H1 (cell line): Measurements from ENCODE around the gene SLC30A7.

Experiments used
- CBX5 ChIP-seq: fragments of 300-800, 300-1000 bp; sonication (generic); IDR thresholded peaks from 2 replicates; pipeline ENCODE4 v1.7.1; 2016; ENCODE audit warnings: antibody characterized with exemption, low read length, low read depth
- TF ChIP-seq, protein P1 (sequence below), 3 experiments: IDR thresholded peaks; 1 replicate in 2 of 3; 2 replicates in 1 of 3; pipeline versions ENCODE4 v1.5.1 to v1.6.1; 2011; ENCODE audit warnings: low read length in 3 of 3, mild to moderate bottlenecking in 3 of 3, inconsistent platforms in 2 of 3, low read depth in 1 of 3, moderate library complexity in 1 of 3; ENCODE audit not compliant: insufficient read depth in 1 of 3; ENCODE audit errors: control extremely low read depth in 1 of 3

DNA sequence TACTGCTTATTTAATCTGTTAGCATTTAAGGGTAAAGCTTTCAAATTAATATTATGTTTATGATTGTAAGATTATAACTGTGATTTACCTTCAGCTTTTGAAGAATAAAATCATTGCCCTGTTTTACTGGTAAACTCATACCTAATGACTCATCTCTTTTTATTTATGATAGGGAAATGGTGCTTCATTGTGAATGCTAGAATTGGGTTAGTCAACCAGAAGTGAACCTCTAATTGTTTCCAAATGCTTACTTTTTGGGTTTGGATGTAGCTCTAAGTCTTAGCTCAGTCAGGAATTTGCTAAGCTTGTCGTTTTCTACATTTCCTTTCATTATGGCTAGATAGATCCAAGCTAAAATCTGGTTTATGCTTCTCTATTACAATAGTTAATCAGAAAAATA lies 59.4 kb downstream of the SLC30A7 start:
- TF ChIP-seq, protein P1, sequence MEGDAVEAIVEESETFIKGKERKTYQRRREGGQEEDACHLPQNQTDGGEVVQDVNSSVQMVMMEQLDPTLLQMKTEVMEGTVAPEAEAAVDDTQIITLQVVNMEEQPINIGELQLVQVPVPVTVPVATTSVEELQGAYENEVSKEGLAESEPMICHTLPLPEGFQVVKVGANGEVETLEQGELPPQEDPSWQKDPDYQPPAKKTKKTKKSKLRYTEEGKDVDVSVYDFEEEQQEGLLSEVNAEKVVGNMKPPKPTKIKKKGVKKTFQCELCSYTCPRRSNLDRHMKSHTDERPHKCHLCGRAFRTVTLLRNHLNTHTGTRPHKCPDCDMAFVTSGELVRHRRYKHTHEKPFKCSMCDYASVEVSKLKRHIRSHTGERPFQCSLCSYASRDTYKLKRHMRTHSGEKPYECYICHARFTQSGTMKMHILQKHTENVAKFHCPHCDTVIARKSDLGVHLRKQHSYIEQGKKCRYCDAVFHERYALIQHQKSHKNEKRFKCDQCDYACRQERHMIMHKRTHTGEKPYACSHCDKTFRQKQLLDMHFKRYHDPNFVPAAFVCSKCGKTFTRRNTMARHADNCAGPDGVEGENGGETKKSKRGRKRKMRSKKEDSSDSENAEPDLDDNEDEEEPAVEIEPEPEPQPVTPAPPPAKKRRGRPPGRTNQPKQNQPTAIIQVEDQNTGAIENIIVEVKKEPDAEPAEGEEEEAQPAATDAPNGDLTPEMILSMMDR (IDR thresholded peaks at IDR 0.05; ENCODE audit: control extremely low read depth in 1 of 3, insufficient read depth in 1 of 3, low read depth in 1 of 3, low read length in 3 of 3), result no peak
- TF ChIP-seq CBX5, result no peak
